Ovary (tissue), 3 donors: ENCODE results near the gene VPS13A.

ENCODE experiments used
- EP300 ChIP-seq: sonication (generic); formaldehyde crosslinking; IDR thresholded peaks from one replicate; pipeline ENCODE4 v1.6.1; 2017; ENCODE audit warnings: antibody characterized with exemption
- TF ChIP-seq, protein P1 (sequence below), 3 donors: fragments of 450-650 bp in 2 of 3; fragments of 200-600 bp in 1 of 3; IDR thresholded peaks; one replicate each; pipeline versions ENCODE4 v1.5.1 to v1.8.0; 2016 to 2022; ENCODE audit warnings: antibody characterized with exemption in 3 of 3, mild to moderate bottlenecking in 1 of 3
- donor health status: DM: no; HTN: no; CAD: no.

DNA sequence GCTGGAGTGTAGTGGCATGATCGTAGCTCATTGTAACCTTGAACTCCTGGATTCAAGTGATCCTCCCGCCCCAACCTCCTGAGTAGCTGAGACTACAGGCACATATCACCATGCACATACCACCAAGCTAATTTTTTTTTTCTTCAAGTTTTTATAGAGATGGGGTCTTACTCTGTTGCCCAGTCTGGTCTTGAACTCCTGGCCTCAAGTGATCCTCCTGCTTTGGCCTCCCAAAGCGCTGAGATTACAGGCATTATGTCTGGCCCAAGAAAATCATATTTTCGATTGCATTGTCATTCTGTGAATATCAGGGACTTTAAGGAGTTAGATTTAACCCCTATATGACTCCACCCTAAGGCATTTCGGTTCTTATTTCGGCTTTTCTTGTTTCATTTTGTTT lies 116.6 kb downstream of the VPS13A start:
- TF ChIP-seq, protein P1, sequence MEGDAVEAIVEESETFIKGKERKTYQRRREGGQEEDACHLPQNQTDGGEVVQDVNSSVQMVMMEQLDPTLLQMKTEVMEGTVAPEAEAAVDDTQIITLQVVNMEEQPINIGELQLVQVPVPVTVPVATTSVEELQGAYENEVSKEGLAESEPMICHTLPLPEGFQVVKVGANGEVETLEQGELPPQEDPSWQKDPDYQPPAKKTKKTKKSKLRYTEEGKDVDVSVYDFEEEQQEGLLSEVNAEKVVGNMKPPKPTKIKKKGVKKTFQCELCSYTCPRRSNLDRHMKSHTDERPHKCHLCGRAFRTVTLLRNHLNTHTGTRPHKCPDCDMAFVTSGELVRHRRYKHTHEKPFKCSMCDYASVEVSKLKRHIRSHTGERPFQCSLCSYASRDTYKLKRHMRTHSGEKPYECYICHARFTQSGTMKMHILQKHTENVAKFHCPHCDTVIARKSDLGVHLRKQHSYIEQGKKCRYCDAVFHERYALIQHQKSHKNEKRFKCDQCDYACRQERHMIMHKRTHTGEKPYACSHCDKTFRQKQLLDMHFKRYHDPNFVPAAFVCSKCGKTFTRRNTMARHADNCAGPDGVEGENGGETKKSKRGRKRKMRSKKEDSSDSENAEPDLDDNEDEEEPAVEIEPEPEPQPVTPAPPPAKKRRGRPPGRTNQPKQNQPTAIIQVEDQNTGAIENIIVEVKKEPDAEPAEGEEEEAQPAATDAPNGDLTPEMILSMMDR (IDR thresholded peaks at IDR 0.05): no peak
- TF ChIP-seq EP300: no peak
